DOHH2 (cell line): ENCODE data around the gene ANP32E.

Experiments used
- CTCF ChIP-seq: fragments of 200-600 bp; sonication (generic); IDR thresholded peaks from one replicate; pipeline ENCODE4 v1.5.1; 2014; ENCODE audit warnings: antibody characterized with exemption, mild to moderate bottlenecking, low read depth, low read length; ENCODE audit not compliant: poor library complexity, severe bottlenecking
- EZH2phosphoT487 ChIP-seq: fragments of 200-600 bp; sonication (generic); IDR thresholded peaks from 2 replicates; pipeline ENCODE4 v1.6.1; 2017; ENCODE audit warnings: borderline replicate concordance, mild to moderate bottlenecking, antibody characterized with exemption, low read length, moderate library complexity, mixed read lengths

GRCh38 chr1:150283260-150283659, 47.3 kb upstream of the ANP32E start:
- no peak for TF ChIP-seq EZH2phosphoT487
- TF ChIP-seq CTCF = no peak
